ENCODE data around the gene PRM1. TPM values are rescaled to one million over a fixed set of nuclear protein-coding genes. Genes with fewer than 3 reads are reported as not detected.

Gene PRM1
- polyA plus RNA-seq, 2 of the 4 experiments (the other 2 are of a cell fraction): not detected

DNA sequence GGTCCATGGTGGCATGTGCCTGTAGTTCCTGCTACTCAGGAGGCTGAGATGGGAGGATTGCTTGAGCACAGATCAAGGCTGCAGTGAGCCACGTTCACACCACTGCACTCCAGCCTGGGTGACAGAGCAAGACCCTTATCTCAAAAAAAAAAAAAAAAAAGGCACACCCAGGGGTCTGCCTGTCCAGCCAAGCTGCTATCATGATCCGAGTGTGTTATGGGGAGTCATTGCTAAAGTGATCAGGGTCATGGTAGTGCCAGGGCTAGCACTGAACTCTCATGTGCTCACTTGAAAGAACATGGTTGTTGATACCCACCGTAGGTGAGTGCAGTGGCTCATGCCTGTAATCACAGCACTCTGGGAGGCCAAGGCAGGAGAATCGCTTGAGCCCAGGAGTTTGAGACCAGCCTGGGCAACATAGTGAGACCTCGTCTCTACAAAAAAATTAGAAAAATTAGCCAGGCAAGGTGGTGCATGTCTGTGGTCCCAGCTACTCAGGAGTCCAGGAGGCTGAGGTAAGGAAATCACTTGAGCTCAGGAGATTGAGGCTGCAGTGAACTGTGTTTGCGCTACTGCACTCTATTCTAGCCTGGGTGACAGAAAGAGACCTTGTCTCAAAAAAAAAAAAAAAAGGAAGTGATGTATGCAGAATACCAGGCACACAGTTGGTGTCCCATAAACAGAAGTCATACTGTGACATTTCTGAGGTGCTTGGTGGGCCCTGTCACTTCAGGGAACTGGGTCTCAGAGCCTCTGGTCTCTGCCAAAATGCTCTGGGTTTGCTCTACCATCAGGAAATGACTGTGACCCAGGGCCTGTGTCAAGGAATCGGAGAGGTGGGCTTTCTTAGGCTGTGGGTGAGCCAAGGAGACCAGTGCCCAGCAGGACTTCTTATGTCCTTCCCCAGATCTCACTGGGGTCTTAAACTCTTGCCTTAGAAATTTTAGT is 2.2 kb downstream of the PRM1 start:
- TF ChIP-seq MYC (IDR thresholded peaks at IDR 0.05; ENCODE audit: borderline replicate concordance, low read length) (no peak), POLR2A (IDR thresholded peaks at IDR 0.05; ENCODE audit: low read length) (no peak), ZFP36 (IDR thresholded peaks at IDR 0.05; ENCODE audit: borderline replicate concordance, partially characterized antibody) (no peak), RCOR1 (IDR thresholded peaks at IDR 0.05; ENCODE audit: low read depth, low read length) (no peak), RARB (CRISPR knock-in tag; IDR thresholded peaks at IDR 0.05) (no peak), KDM5A (IDR thresholded peaks at IDR 0.05) (no peak), EP300 (IDR thresholded peaks at IDR 0.05) (no peak), JUNB (IDR thresholded peaks at IDR 0.05) (no peak), FOSL2 (IDR thresholded peaks at IDR 0.05) (no peak), FOSL2 (CRISPR knock-in tag; IDR thresholded peaks at IDR 0.05) (no peak), FOSB (CRISPR knock-in tag; IDR thresholded peaks at IDR 0.05) (no peak), RAD21 (conservative IDR thresholded peaks at IDR 0.05 in 1 of 2, IDR thresholded peaks at IDR 0.05 in 1 of 2) (no peak), HOXA7 (CRISPR knock-in tag; IDR thresholded peaks at IDR 0.05) (no peak)
- TF ChIP-seq, protein P1, sequence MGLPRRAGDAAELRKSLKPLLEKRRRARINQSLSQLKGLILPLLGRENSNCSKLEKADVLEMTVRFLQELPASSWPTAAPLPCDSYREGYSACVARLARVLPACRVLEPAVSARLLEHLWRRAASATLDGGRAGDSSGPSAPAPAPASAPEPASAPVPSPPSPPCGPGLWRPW (IDR thresholded peaks at IDR 0.05): no peak
- Histone ChIP-seq H3K4me2 (no peak overlapping the region), H3K4me3 (no peak overlapping the region), H3K27ac (no peak overlapping the region), H3K9me3 (no peaks in the 10 kb centered on the region), H3K4me1 (no peaks in the 10 kb centered on the region)
- ChIA-PET CTCF (interaction anchor here (0.8 to 1.2 kb wide), 3 partner anchors 21 to 55 kb away, joined by 3 to 6 read pairs (median 4); partner anchors contain the start of gene SOCS1), POLR2A (no interaction called here)
- DNase-seq (ENCODE audit: low read depth in 1 of 2, low spot score in 1 of 2) (no peak), ATAC-seq (no peak), FAIRE-seq (no peak)
- 61% methylated on average over 7 of the region's 7 CpGs for WGBS (ENCODE audit: missing lambda C conversion rate)

DNA sequence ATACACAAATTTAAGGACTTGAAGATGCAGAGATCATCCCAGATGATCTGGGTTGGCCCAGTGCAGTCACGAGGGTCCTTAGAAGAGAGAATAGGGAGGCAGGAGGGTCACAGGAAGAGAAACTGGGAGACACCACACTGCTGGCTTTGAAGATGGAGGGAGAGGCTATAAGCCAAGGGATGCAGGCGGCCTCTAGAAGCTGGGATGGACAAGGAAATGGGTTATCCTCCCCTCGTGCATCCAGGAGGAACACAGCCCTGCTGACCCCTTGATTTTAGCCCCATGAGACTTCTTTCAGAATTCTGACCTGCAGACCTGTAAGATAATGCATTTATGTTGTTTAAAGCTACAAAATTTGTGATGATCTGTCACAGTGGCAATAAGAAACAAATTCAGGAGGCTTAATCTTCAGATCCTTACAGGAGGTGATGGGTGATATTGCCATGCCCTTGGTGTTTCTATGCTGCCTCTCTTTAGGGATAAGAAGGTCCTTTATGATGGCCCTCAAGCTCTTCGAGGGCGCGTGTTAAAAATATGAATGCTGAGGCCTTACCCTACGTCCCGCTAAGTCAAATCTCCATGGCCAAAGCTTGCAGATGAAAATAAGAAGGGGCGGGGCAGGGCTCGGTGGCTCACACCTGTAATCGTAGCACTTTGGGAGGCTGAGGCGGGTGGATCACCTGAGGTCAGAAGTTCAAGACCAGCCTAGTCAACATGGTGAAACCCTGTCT is 3.4 kb downstream of the PRM1 start:
- Histone ChIP-seq H3K4me1 (no peaks in the 10 kb centered on the region), H3K9me3 (no peaks in the 10 kb centered on the region), H3K27ac (no peak overlapping the region), H3K4me3 (no peak overlapping the region), H3K4me2 (no peak overlapping the region)
- WGBS (ENCODE audit: missing lambda C conversion rate): 74% methylated on average over 12 of the region's 12 CpGs
- TF ChIP-seq SMC3 (IDR thresholded peaks at IDR 0.05): no peak
- no peak for TF ChIP-seq CHD2 (IDR thresholded peaks at IDR 0.05; ENCODE audit: low read length, partially characterized antibody)
- no peak for TF ChIP-seq FOSL2 (IDR thresholded peaks at IDR 0.05)
- TF ChIP-seq FOSL2 (CRISPR knock-in tag; IDR thresholded peaks at IDR 0.05): no peak
- TF ChIP-seq HOXB5 (CRISPR knock-in tag; IDR thresholded peaks at IDR 0.05): no peak
- TF ChIP-seq, protein P1 (IDR thresholded peaks at IDR 0.05): no peak
- TF ChIP-seq EHMT2 (IDR thresholded peaks at IDR 0.05; ENCODE audit: low read depth): no peak
- TF ChIP-seq, protein P2, sequence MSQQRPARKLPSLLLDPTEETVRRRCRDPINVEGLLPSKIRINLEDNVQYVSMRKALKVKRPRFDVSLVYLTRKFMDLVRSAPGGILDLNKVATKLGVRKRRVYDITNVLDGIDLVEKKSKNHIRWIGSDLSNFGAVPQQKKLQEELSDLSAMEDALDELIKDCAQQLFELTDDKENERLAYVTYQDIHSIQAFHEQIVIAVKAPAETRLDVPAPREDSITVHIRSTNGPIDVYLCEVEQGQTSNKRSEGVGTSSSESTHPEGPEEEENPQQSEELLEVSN (IDR thresholded peaks at IDR 0.05; ENCODE audit: borderline replicate concordance, low read depth): no peak
- TF ChIP-seq MAFK (IDR thresholded peaks at IDR 0.05; ENCODE audit: partially characterized antibody): no peak
- no peak for TF ChIP-seq BHLHE40 (IDR thresholded peaks at IDR 0.05; ENCODE audit: low read depth, low read length)
- TF ChIP-seq MAZ (IDR thresholded peaks at IDR 0.05; ENCODE audit: borderline replicate concordance, low read depth, low read length): no peak
- TF ChIP-seq, protein P3, sequence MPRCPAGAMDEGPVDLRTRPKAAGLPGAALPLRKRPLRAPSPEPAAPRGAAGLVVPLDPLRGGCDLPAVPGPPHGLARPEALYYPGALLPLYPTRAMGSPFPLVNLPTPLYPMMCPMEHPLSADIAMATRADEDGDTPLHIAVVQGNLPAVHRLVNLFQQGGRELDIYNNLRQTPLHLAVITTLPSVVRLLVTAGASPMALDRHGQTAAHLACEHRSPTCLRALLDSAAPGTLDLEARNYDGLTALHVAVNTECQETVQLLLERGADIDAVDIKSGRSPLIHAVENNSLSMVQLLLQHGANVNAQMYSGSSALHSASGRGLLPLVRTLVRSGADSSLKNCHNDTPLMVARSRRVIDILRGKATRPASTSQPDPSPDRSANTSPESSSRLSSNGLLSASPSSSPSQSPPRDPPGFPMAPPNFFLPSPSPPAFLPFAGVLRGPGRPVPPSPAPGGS (IDR thresholded peaks at IDR 0.05): no peak
- TF ChIP-seq, protein P4, sequence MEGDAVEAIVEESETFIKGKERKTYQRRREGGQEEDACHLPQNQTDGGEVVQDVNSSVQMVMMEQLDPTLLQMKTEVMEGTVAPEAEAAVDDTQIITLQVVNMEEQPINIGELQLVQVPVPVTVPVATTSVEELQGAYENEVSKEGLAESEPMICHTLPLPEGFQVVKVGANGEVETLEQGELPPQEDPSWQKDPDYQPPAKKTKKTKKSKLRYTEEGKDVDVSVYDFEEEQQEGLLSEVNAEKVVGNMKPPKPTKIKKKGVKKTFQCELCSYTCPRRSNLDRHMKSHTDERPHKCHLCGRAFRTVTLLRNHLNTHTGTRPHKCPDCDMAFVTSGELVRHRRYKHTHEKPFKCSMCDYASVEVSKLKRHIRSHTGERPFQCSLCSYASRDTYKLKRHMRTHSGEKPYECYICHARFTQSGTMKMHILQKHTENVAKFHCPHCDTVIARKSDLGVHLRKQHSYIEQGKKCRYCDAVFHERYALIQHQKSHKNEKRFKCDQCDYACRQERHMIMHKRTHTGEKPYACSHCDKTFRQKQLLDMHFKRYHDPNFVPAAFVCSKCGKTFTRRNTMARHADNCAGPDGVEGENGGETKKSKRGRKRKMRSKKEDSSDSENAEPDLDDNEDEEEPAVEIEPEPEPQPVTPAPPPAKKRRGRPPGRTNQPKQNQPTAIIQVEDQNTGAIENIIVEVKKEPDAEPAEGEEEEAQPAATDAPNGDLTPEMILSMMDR (IDR thresholded peaks at IDR 0.05): no peak
- TF ChIP-seq EP300 (IDR thresholded peaks at IDR 0.05): no peak
- no peak for TF ChIP-seq RARB (CRISPR knock-in tag; IDR thresholded peaks at IDR 0.05)
- TF ChIP-seq, protein P5, sequence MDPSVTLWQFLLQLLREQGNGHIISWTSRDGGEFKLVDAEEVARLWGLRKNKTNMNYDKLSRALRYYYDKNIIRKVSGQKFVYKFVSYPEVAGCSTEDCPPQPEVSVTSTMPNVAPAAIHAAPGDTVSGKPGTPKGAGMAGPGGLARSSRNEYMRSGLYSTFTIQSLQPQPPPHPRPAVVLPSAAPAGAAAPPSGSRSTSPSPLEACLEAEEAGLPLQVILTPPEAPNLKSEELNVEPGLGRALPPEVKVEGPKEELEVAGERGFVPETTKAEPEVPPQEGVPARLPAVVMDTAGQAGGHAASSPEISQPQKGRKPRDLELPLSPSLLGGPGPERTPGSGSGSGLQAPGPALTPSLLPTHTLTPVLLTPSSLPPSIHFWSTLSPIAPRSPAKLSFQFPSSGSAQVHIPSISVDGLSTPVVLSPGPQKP (IDR thresholded peaks at IDR 0.05; ENCODE audit: low read depth, low read length): no peak
- no peak for TF ChIP-seq HOXA7 (CRISPR knock-in tag; IDR thresholded peaks at IDR 0.05)
- no peak for TF ChIP-seq ZSCAN20 (CRISPR knock-in tag; IDR thresholded peaks at IDR 0.05)
- no peak for TF ChIP-seq PHF8 (IDR thresholded peaks at IDR 0.05; ENCODE audit: borderline replicate concordance, low read depth)
- no peak for FAIRE-seq
- ATAC-seq: no peak
- ChIA-PET POLR2A (no interaction called here), CTCF (no interaction called here)
- no peak for DNase-seq (ENCODE audit: low read depth in 1 of 2, low spot score in 1 of 2)
